ENCODE measurements around the gene NCOR1. TPM values are rescaled to one million over a fixed set of nuclear protein-coding genes. Genes with fewer than 3 reads are reported as not detected.
A peak's percentile ranks its signal among the peaks of the same experiment; 100 is the strongest.
"Not testable (repeated sequence)": the region's sequence is repeated elsewhere in the genome, so short reads cannot be mapped to it uniquely, and the experiment has no call there.

NCOR1 gene
- polyA plus RNA-seq, 1 experiment = 109 TPM

DNA sequence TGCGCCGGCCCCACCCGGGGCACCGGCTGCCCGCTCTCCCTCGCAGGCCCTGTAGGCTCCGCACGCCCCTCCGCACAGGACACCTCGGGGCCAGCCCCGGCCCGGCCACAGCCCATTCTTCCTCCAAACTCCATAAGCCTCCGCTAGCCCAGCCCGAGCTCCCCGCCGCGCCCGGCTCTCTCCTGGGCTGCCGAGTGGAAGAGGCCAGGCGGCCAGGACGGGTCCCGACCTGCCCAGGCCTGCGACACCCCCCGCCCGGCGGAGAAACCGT lies 397 bp downstream of the NCOR1 start:
- TF ChIP-seq, protein P1, sequence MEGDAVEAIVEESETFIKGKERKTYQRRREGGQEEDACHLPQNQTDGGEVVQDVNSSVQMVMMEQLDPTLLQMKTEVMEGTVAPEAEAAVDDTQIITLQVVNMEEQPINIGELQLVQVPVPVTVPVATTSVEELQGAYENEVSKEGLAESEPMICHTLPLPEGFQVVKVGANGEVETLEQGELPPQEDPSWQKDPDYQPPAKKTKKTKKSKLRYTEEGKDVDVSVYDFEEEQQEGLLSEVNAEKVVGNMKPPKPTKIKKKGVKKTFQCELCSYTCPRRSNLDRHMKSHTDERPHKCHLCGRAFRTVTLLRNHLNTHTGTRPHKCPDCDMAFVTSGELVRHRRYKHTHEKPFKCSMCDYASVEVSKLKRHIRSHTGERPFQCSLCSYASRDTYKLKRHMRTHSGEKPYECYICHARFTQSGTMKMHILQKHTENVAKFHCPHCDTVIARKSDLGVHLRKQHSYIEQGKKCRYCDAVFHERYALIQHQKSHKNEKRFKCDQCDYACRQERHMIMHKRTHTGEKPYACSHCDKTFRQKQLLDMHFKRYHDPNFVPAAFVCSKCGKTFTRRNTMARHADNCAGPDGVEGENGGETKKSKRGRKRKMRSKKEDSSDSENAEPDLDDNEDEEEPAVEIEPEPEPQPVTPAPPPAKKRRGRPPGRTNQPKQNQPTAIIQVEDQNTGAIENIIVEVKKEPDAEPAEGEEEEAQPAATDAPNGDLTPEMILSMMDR (IDR thresholded peaks at IDR 0.05; ENCODE audit: insufficient read depth, low read depth, low read length) = no peak
- no peaks in the 10 kb centered on the region for H3K36me3 ChIP-seq (ENCODE audit: control insufficient read depth, insufficient read depth, low read length)
- H3K27me3 ChIP-seq (ENCODE audit: control insufficient read depth, insufficient read depth, low read length) = no peaks in the 10 kb centered on the region
- H3K4me3 ChIP-seq (ENCODE audit: low read depth, low read length) = peak overlapping the region; percentile 84
- POLR2A ChIA-PET = no interaction called here
- CTCF ChIA-PET = interaction anchor here (1.3 to 2.2 kb wide), 2 partner anchors 137 to 149 kb away, joined by 4 to 5 read pairs; no protein-coding TSS in a partner anchor
- DNase-seq (ENCODE audit: low read depth) = no peak

- DNase-seq (ENCODE audit: low read depth) = no peak
- Histone ChIP-seq H3K4me3 (ENCODE audit: low read depth, low read length) (peak overlapping the region; percentile 84), H3K27me3 (ENCODE audit: control insufficient read depth, insufficient read depth, low read length) (no peaks in the 10 kb centered on the region), H3K36me3 (ENCODE audit: control insufficient read depth, insufficient read depth, low read length) (no peaks in the 10 kb centered on the region)
- ChIA-PET CTCF (interaction anchor here (1.3 kb wide), 1 partner anchor 138 kb away, joined by 4 read pairs; no protein-coding TSS in a partner anchor), POLR2A (no interaction called here)
- TF ChIP-seq, protein P1 (IDR thresholded peaks at IDR 0.05; ENCODE audit: insufficient read depth, low read depth, low read length) = no peak
Observed at GRCh38 chr17:16214190-16215001, 938 bp downstream of the NCOR1 start.

GRCh38 chr17:16212793-16213192 lies 2.5 kb downstream of the NCOR1 start:
- Histone ChIP-seq H3K4me3 (ENCODE audit: low read depth, low read length) (no peak overlapping the region), H3K27me3 (ENCODE audit: control insufficient read depth, insufficient read depth, low read length) (no peaks in the 10 kb centered on the region), H3K36me3 (ENCODE audit: control insufficient read depth, insufficient read depth, low read length) (no peaks in the 10 kb centered on the region)
- CTCF ChIA-PET = no interaction called here
- POLR2A ChIA-PET = no interaction called here
- TF ChIP-seq, protein P1 (IDR thresholded peaks at IDR 0.05; ENCODE audit: insufficient read depth, low read depth, low read length) = no peak
- no peak for DNase-seq (ENCODE audit: low read depth)

- Histone ChIP-seq H3K4me3 (ENCODE audit: low read depth, low read length) (no peak overlapping the region), H3K27me3 (ENCODE audit: control insufficient read depth, insufficient read depth, low read length) (no peaks in the 10 kb centered on the region), H3K36me3 (ENCODE audit: control insufficient read depth, insufficient read depth, low read length) (no peaks in the 10 kb centered on the region)
- ChIA-PET CTCF (interaction anchor here (0.6 to 1.1 kb wide), 4 partner anchors 13 to 166 kb away, joined by 3 to 4 read pairs (median 3); no protein-coding TSS in a partner anchor), POLR2A (interaction anchor here (0.6 kb wide), 1 partner anchor 235 kb away, joined by 4 read pairs; no protein-coding TSS in a partner anchor)
- DNase-seq (ENCODE audit: low read depth) = no peak
- TF ChIP-seq, protein P1 (IDR thresholded peaks at IDR 0.05; ENCODE audit: insufficient read depth, low read depth, low read length) = no peak
Observed at GRCh38 chr17:16211590-16211989, 3.7 kb downstream of the NCOR1 start.

GRCh38 chr17:16204763-16205162 lies 10.6 kb downstream of the NCOR1 start:
- POLR2A ChIA-PET; DNase-seq (ENCODE audit: low read depth); CTCF ChIA-PET: not testable (repeated sequence)

DNA sequence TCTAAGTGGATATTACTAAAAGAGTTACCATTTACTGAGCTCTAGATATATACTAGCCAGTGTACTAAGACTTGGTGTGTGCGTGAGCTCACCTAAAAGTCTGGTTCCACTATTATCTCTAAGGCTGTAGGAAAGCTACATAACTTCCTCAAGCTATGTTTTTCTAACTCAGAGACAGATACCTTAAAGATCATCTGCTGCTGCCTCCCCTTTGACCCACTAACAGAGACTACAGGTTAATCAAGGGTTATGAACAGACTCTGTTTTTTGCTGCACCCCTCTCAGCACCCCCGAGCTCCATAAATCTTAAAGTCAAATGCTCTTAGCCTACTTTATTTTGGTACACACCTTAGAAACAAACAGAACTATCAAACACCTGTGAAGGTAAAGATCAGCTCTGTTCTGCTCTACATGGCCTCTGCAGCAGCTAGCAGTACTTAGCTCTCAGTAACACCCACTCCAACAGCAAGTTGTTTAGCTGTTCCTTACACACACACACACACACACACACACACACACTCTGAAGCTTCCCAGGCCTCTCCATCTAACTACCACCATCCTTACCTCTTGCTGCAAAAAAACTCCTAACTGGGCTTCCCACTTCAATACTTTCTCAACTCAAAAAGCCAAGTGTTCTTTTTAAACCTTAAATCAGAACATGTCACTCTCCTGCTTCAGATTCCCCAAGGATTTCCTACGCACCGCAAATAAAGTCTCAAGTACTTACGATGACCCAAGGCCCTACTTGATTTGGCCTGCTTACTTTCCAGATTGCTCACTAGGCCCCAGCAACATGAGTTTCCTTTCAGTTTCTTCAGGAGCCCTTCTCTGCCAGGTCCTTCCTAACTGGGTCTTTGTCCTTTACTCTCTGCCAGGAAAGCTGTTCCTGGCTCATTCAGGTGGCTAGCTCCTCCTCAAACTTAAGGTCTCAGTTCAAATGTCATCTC lies 12.5 kb downstream of the NCOR1 start:
- CTCF ChIA-PET; H3K27me3 ChIP-seq (ENCODE audit: control insufficient read depth, insufficient read depth, low read length); H3K4me3 ChIP-seq (ENCODE audit: low read depth, low read length); H3K36me3 ChIP-seq (ENCODE audit: control insufficient read depth, insufficient read depth, low read length); POLR2A ChIA-PET; DNase-seq (ENCODE audit: low read depth): not testable (repeated sequence)

More at GRCh38 chr17:16204763-16205162, 10.6 kb downstream of the NCOR1 start:
- not testable (repeated sequence) for H3K27me3 ChIP-seq (ENCODE audit: control insufficient read depth, insufficient read depth, low read length); H3K36me3 ChIP-seq (ENCODE audit: control insufficient read depth, insufficient read depth, low read length); H3K4me3 ChIP-seq (ENCODE audit: low read depth, low read length)

GRCh38 chr17:16201693-16202131 lies 13.6 kb downstream of the NCOR1 start:
- DNase-seq (ENCODE audit: low read depth); POLR2A ChIA-PET; H3K36me3 ChIP-seq (ENCODE audit: control insufficient read depth, insufficient read depth, low read length); H3K27me3 ChIP-seq (ENCODE audit: control insufficient read depth, insufficient read depth, low read length); H3K4me3 ChIP-seq (ENCODE audit: low read depth, low read length); CTCF ChIA-PET: not testable (repeated sequence)

Data from BJ (cell line).